Measurements from ENCODE around the gene ADCK1.
"Not testable (repeated sequence)": the region's sequence is repeated elsewhere in the genome, so short reads cannot be mapped to it uniquely, and the experiment has no call there.

The ADCK1 gene

DNA sequence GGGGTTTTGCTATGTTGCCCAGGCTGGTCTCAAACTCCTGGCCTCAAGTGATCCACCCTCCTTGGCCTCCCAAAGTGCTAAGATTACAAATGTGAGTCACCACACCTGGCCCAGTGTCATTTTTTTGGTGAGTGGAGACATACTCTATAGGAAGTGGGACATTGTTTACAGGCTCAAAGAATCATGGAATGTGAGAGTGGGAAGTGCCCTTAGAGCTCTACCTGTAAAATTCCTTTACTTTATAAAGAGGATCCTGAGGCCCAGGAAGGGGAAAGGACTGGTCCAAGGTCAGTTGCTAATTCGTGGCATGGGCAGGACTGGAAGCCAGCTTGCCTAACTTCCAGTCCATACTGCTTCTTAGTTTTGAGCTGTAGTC is 8.7 kb upstream of the ADCK1 start:
- in situ Hi-C loops (cut with MboI; ENCODE audit: low sequenced_read_pairs) = no loop called here
- no peak overlapping the region for H3K4me3 ChIP-seq
- no peaks in the 10 kb centered on the region for H3K27me3 ChIP-seq (ENCODE audit: low read depth)
- H3K9me3 ChIP-seq = no peaks in the 10 kb centered on the region
- no peak for DNase-seq (ENCODE audit: low spot score in 2 of 2)
- peaks cover 24% of the 10 kb centered on the region for H3K4me1 ChIP-seq
- no peaks in the 10 kb centered on the region for H3K36me3 ChIP-seq (replicated peaks)

DNA sequence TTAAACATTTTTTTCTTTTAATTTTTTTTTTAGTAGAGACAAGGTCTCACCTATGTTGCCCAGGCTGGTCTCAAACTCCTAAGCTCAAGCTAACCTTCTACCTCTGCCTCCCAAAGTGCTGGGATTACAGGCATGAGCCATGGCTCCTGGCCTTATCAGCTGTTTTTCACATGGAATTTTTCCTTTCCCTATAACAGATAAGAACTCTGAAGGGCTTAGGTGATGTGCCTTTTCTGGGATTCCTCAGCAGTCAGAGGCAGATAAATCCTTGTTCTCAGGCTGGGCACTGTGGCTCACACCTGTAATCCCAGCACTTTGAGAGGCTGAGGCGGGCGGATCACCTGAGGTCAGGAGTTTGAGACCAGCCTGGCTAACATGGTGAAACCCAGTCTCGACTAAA is 6.7 kb upstream of the ADCK1 start:
- DNase-seq (ENCODE audit: low spot score in 2 of 2); in situ Hi-C loops (cut with MboI; ENCODE audit: low sequenced_read_pairs): not testable (repeated sequence)

DNA sequence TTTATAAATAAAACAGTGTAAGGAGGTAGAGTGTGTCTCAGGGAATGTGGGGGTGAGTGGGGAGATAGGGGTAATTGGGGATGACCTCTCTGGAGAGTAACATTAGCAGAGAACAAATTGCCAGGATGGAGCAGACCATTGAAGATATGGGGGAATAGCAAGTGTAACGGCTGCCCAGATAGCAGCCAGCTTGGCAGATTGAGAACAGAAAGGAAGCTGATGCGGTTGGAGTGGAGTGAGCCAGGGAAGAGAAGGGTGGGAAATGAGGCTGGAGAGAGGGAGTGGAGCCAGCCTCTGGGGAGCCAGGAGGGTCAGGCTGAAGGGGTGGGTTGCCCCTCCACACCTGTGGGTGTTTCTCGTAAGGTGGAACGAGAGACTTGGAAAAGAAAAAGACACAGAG is 5.6 kb upstream of the ADCK1 start:
- Histone ChIP-seq H3K9me3 (no peaks in the 10 kb centered on the region), H3K27me3 (ENCODE audit: low read depth) (no peaks in the 10 kb centered on the region), H3K4me1 (peaks cover 20% of the 10 kb centered on the region), H3K4me3 (no peak overlapping the region), H3K36me3 (replicated peaks) (no peaks in the 10 kb centered on the region)
- peak in 1 of 2 experiments; percentile 30 for DNase-seq (ENCODE audit: low spot score in 2 of 2)
- in situ Hi-C loops (cut with MboI; ENCODE audit: low sequenced_read_pairs) = no loop called here

More for the DNA sequence above, 6.7 kb upstream of the ADCK1 start:
- not testable (repeated sequence) for H3K27me3 ChIP-seq (ENCODE audit: low read depth); H3K4me3 ChIP-seq; H3K9me3 ChIP-seq; H3K36me3 ChIP-seq (replicated peaks)
- peaks cover 20% of the 10 kb centered on the region for H3K4me1 ChIP-seq

DNA sequence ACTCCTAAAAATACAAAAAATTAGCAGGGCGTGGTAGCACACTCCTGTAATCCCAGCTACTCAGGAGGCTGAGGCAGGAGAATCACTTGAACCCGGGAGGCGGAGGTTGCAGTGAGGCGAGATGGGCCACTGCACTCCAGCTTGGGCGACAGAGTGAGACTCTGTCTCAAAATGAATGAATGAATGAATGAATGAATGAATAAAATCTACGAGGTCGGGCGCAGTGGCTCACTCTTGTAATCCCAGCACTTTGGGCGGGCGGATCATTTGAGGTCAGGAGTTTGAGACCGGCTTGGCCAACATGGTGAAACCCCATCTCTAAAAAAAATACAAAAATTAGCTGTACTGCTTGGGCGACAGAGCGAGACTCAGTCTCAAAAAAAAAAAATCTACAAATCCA is 453 bp upstream of the ADCK1 start:
- H3K36me3 ChIP-seq (replicated peaks); H3K27me3 ChIP-seq (ENCODE audit: low read depth); DNase-seq (ENCODE audit: low spot score in 2 of 2); in situ Hi-C loops (cut with MboI; ENCODE audit: low sequenced_read_pairs); H3K9me3 ChIP-seq: not testable (repeated sequence)
- Histone ChIP-seq H3K4me3 (peak overlapping the region; percentile 67), H3K4me1 (peaks cover 24% of the 10 kb centered on the region)

DNA sequence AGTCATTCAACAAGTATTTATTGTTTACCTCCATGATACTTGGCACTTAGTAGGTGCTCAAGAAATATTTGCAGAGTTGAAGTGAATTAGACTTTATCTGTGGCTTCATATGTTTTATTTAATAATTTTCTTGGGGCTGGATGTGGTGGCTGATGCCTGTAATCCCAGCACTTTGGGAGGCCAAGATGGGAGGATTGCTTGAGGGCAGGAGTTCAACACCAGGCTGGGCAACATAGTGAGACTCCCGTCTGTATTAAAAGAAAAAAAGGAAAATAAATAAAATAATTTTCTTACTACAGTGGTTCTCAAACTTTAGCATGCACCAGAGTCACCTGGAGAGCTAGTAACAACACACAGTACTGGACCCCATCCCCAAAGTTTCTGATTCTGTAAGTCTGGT is 905 bp downstream of the ADCK1 start:
- Histone ChIP-seq H3K27me3 (ENCODE audit: low read depth) (no peaks in the 10 kb centered on the region), H3K36me3 (replicated peaks) (no peaks in the 10 kb centered on the region), H3K4me1 (peaks cover 23% of the 10 kb centered on the region), H3K4me3 (peak overlapping the region; percentile 67), H3K9me3 (no peaks in the 10 kb centered on the region)
- no peak for DNase-seq (ENCODE audit: low spot score in 2 of 2)
- in situ Hi-C loops (cut with MboI; ENCODE audit: low sequenced_read_pairs) = no loop called here

GRCh38 chr14:77804592-77804991 is 4.7 kb downstream of the ADCK1 start:
- in situ Hi-C loops (cut with MboI; ENCODE audit: low sequenced_read_pairs) = no loop called here
- DNase-seq (ENCODE audit: low spot score in 2 of 2) = peak; percentile 40 to 81
- H3K36me3 ChIP-seq (replicated peaks) = no peaks in the 10 kb centered on the region
- peaks cover 16% of the 10 kb centered on the region for H3K4me1 ChIP-seq
- H3K27me3 ChIP-seq (ENCODE audit: low read depth) = no peaks in the 10 kb centered on the region
- no peaks in the 10 kb centered on the region for H3K9me3 ChIP-seq
- H3K4me3 ChIP-seq = no peak overlapping the region

DNA sequence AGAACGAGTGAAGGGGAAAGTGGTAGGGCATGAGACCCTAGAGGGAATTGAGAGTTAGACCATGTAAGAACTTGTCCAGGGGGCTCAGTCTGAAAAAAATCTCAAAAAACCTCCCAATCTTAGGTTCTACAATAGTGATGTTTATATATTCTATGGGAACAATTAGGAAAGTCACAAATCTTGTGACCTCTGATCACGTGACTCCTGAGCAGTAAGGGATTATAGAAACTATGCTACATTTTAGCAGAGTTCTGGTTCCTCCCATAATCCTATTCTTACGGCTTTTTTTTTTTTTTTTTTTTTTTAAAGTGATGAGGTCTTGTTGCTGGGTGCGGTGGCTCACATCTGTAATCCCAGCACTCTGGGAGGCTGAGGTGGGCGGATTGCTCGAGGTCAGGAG is 5.8 kb downstream of the ADCK1 start:
- in situ Hi-C loops (cut with MboI; ENCODE audit: low sequenced_read_pairs) = no loop called here
- Histone ChIP-seq H3K36me3 (replicated peaks) (no peaks in the 10 kb centered on the region), H3K9me3 (no peaks in the 10 kb centered on the region), H3K27me3 (ENCODE audit: low read depth) (no peaks in the 10 kb centered on the region), H3K4me3 (no peak overlapping the region), H3K4me1 (peaks cover 13% of the 10 kb centered on the region)
- no peak for DNase-seq (ENCODE audit: low spot score in 2 of 2)

DNA sequence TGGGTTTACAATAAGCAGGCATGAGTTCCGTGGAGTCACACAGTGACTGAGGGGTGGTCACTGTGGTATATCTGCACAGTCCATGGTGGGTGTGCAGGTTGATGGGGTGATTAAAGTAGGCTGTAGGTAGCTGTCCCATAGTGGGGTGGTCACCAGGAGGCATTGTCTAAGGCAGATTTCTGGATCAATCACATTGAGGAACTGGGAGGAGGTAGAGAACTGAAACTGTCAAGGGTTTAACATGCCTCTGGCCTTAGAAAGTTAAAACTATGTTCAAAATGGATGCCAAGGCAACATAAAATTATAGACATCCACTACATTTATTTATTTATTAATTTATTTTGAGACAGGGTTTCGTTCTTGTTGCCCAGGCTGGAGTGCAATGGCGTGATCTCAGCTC is 8.3 kb downstream of the ADCK1 start:
- Histone ChIP-seq H3K4me3 (no peak overlapping the region), H3K36me3 (replicated peaks) (no peaks in the 10 kb centered on the region), H3K4me1 (peaks cover 13% of the 10 kb centered on the region), H3K9me3 (no peaks in the 10 kb centered on the region), H3K27me3 (ENCODE audit: low read depth) (no peaks in the 10 kb centered on the region)
- DNase-seq (ENCODE audit: low spot score in 2 of 2) = no peak
- in situ Hi-C loops (cut with MboI; ENCODE audit: low sequenced_read_pairs) = no loop called here

DNA sequence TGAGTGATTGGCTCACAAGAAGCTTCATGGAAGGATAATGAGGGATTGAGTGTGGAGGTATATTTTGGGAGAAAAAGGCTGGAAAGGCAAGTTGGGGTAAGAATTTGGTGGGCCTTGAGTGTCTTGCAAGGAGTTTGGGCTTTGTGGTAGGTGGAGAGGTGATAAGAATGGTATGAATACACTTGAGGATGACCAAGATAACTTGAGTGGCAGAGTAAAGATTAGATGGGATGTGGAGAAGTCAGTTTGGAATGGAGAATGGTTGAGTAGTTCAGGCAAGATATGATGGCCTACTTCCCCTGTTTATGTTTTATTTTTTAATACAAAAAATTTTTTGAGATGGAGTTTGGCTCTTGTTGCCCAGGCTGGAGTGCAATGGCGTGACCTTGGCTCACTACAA is 9.1 kb downstream of the ADCK1 start:
- H3K27me3 ChIP-seq (ENCODE audit: low read depth) = no peaks in the 10 kb centered on the region
- H3K9me3 ChIP-seq = no peaks in the 10 kb centered on the region
- peaks cover 10% of the 10 kb centered on the region for H3K4me1 ChIP-seq
- in situ Hi-C loops (cut with MboI; ENCODE audit: low sequenced_read_pairs) = no loop called here
- no peak overlapping the region for H3K4me3 ChIP-seq
- no peaks in the 10 kb centered on the region for H3K36me3 ChIP-seq (replicated peaks)
- no peak for DNase-seq (ENCODE audit: low spot score in 2 of 2)

- H3K4me1 ChIP-seq = no peaks in the 10 kb centered on the region
- H3K27me3 ChIP-seq (ENCODE audit: low read depth) = no peaks in the 10 kb centered on the region
- no peak overlapping the region for H3K4me3 ChIP-seq
- no peaks in the 10 kb centered on the region for H3K9me3 ChIP-seq
- no peak for DNase-seq (ENCODE audit: low spot score in 2 of 2)
- H3K36me3 ChIP-seq (replicated peaks) = no peaks in the 10 kb centered on the region
- in situ Hi-C loops (cut with MboI; ENCODE audit: low sequenced_read_pairs) = no loop called here
These were observed 12.1 kb downstream of the ADCK1 start for GRCh38 chr14:77812028-77812427.

GRCh38 chr14:77812682-77813081 is 12.8 kb downstream of the ADCK1 start:
- DNase-seq (ENCODE audit: low spot score in 2 of 2); H3K4me1 ChIP-seq; in situ Hi-C loops (cut with MboI; ENCODE audit: low sequenced_read_pairs); H3K4me3 ChIP-seq; H3K36me3 ChIP-seq (replicated peaks); H3K9me3 ChIP-seq; H3K27me3 ChIP-seq (ENCODE audit: low read depth): not testable (repeated sequence)

DNA sequence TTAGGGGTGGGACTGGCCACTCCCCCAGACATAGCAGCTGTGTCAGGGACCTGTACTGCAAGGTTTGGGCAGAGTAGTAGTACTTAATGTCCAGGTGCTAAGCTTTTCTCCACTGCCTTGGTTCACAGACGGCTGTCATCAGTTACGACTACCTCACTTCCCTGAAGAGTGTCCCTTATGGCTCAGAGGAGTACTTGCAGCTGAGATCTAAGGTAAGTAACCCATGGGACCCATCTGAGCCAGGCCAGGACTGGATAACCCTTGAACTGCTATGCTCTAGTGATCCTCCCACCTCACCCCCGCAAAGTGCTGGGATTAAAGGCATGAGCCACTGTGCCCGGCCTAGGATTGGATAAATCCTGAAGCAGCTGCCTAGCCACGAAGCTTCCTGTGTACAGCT is 22.4 kb downstream of the ADCK1 start:
- in situ Hi-C loops (cut with MboI; ENCODE audit: low sequenced_read_pairs) = no loop called here
- Histone ChIP-seq H3K4me3 (no peak overlapping the region), H3K4me1 (no peaks in the 10 kb centered on the region), H3K27me3 (ENCODE audit: low read depth) (no peaks in the 10 kb centered on the region), H3K9me3 (no peaks in the 10 kb centered on the region), H3K36me3 (replicated peaks) (peaks cover 12% of the 10 kb centered on the region)
- DNase-seq (ENCODE audit: low spot score in 2 of 2) = no peak

DNA sequence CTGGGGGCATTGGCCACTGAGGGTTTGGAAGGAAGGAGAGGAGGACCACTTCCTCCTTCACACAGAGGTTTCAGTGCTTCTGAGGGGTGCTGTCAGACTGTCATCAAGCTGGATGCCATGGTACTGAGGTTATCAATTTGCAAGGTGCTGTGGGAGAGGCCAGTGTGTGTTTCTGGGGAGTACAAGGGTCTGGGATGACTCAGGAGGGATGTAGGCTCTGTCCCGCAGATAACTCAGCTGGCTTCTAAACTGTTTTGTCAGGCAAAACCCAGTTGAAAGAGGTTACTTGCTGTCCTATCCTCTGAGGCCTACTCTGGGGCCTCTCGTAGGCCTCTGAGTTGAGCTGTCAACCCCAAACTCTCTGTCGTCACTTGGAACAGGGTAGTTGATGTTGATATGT is 22.8 kb downstream of the ADCK1 start:
- in situ Hi-C loops (cut with MboI; ENCODE audit: low sequenced_read_pairs) = no loop called here

GRCh38 chr14:77823378-77823777 is 23.5 kb downstream of the ADCK1 start:
- in situ Hi-C loops (cut with MboI; ENCODE audit: low sequenced_read_pairs) = no loop called here
- no peaks in the 10 kb centered on the region for H3K27me3 ChIP-seq (ENCODE audit: low read depth)

More for the DNA sequence above, 22.8 kb downstream of the ADCK1 start:
- no peak overlapping the region for H3K4me3 ChIP-seq
- H3K27me3 ChIP-seq (ENCODE audit: low read depth) = no peaks in the 10 kb centered on the region
- H3K9me3 ChIP-seq = no peaks in the 10 kb centered on the region
- no peak for DNase-seq (ENCODE audit: low spot score in 2 of 2)
- peaks cover 12% of the 10 kb centered on the region for H3K36me3 ChIP-seq (replicated peaks)
- no peaks in the 10 kb centered on the region for H3K4me1 ChIP-seq

GRCh38 chr14:77825895-77826519 is 26.1 kb downstream of the ADCK1 start:
- Histone ChIP-seq H3K4me3 (no peak overlapping the region), H3K9me3 (no peaks in the 10 kb centered on the region), H3K4me1 (no peaks in the 10 kb centered on the region), H3K36me3 (replicated peaks) (peaks cover 7% of the 10 kb centered on the region), H3K27me3 (ENCODE audit: low read depth) (no peaks in the 10 kb centered on the region)
- no peak for DNase-seq (ENCODE audit: low spot score in 2 of 2)
- in situ Hi-C loops (cut with MboI; ENCODE audit: low sequenced_read_pairs) = no loop called here

More at GRCh38 chr14:77823378-77823777, 23.5 kb downstream of the ADCK1 start:
- H3K9me3 ChIP-seq = no peaks in the 10 kb centered on the region
- peaks cover 12% of the 10 kb centered on the region for H3K36me3 ChIP-seq (replicated peaks)
- no peak for DNase-seq (ENCODE audit: low spot score in 2 of 2)
- no peak overlapping the region for H3K4me3 ChIP-seq
- H3K4me1 ChIP-seq = no peaks in the 10 kb centered on the region
